ENCODE measurements around the gene TUBGCP6.
A peak's percentile ranks its signal among the peaks of the same experiment; 100 is the strongest.

TUBGCP6 gene

GRCh38 chr22:50250555-50251476 lies 6.0 kb upstream of the TUBGCP6 start, which contains the start of gene HDAC10:
TSS of gene HDAC10 (minus strand) at chr22:50251265. CDS start at chr22:50251032, 233 bp downstream.
- DNase-seq: peak in 1 of 2 experiments; percentile 85

DNA sequence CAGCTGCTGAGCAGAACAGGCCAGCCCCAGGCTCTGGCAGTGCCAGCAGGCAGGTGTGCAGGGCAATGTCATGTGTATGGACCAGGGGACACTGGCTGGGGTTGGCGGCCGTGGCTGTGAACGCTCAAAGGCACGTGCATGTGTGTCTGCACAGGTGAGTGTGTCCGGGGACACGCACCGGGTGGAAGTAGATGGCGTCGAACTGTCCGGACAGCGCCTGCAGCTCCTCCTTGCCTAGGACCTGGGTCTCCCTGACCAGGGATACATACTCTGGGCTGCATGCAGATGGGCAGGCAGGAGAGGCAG lies 5.4 kb upstream of the TUBGCP6 start:
- DNase-seq: no peak

GRCh38 chr22:50249341-50250248 lies 4.8 kb upstream of the TUBGCP6 start:
- no peak for DNase-seq

DNA sequence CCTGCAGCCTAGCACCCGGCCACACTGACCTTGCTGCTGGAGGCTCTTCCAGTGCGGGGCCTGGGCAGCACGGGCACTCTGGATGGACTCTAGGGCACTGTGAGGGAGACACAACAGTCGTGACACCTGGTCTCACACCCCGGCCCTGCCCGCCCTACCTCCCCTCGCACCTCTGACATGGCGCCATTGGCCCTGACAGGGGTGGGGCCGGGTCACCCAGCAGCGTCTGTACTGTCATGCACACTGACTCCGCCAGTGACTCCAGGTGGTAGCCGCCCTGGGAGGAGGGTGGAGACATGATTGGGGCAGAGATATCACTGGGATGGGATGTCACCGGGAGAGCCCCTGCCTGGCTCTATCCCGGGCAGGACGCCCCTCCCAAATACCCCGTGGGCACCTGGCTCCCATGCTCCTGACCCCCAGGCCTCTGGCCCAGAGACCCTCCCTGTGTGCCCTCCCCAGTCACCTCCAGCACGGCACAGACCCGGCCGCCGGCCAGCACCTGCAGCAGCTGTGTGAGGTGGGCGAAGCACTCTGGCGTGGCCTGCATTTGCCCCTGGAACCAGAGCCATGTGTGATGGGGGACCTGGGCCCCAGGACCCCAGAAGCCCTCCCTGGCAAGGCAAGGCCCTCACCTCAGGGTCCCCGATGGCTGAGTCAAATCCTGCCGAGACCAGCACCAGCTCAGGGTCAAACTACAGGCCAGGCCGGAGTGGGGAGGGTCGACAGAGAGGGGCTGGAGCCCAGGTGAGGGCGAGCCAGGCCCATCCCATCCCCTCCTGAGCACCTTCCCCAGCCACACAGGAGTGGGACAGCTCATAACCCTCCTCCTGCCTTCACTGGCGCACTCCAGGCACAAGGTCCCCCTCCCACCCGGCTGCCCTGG lies 3.6 kb upstream of the TUBGCP6 start:
- no peak for DNase-seq

DNA sequence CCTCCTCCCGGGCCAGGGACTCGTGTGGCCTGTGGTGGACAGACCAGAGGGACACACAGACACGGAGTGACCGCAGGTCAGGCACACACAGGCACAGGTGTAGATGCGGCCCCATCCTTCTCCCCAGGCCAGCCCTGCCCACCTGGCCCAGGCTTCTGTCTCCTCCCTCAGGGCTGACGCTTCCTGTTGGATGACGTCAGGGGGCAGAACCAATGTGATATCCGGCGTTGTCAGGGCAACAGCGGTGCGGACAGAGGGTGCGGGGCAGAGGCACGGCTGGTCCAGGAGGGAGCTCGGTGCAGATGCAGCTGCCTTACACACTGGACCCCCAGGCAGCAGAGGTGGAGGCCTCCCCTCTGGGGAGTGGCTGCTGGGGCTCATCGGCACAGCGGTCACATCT lies 2.9 kb upstream of the TUBGCP6 start:
- DNase-seq: peak; percentile 60 to 64

GRCh38 chr22:50246242-50247175 lies 1.7 kb upstream of the TUBGCP6 start:
- peak in 1 of 2 experiments; percentile 15 for DNase-seq

- DNase-seq: no peak
These were observed 620 bp upstream of the TUBGCP6 start for GRCh38 chr22:50245214-50246072.

GRCh38 chr22:50243685-50244419 lies 971 bp downstream of the TUBGCP6 start:
- DNase-seq: no peak

GRCh38 chr22:50242406-50242949 lies 2.3 kb downstream of the TUBGCP6 start:
- no peak for DNase-seq

DNA sequence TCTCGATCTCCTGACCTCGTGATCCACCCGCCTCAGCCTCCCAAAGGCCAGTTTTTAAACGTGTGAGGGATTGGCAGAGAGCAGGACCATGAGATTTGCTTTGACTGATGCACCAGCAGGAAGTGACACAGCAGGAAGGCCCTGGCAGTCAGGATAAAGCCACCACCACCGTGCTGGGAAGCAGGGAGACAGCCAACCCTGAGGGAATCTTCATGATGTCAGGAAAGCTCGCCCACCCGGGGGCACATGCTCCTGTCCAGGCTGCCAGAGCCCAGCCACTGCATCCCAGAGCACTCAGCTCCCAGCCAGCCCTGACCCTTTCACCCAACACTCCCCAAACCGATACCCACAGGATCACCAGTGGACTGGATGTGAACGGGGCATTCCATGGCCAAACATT lies 6.1 kb downstream of the TUBGCP6 start:
- DNase-seq: no peak

- DNase-seq: no peak
These were observed 8.0 kb downstream of the TUBGCP6 start for GRCh38 chr22:50236731-50237409.

DNA sequence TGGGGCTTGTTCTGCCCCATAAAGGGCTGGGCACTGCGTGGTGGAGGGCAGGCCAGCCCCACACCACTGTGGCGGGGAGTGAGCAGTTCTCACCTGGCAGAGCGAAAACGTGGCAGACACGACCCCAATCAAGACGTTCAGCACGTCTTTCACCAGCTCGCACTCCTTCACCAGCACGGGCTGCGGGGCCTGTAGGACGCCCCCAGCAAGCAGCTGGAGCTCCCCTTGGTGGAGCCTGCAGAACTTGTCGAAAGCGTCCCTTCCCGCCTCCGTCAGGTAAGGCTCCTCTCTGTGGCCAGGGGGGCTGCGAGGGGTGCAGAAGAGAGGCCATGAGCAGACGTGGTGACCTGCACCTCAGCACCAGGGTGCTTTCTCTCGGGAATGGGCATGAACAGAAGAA lies 11.6 kb downstream of the TUBGCP6 start:
- no peak for DNase-seq

GRCh38 chr22:50232481-50233151 lies 12.2 kb downstream of the TUBGCP6 start:
- no peak for DNase-seq

GRCh38 chr22:50229370-50229769 lies 15.5 kb downstream of the TUBGCP6 start:
- DNase-seq: no peak

GRCh38 chr22:50228366-50228765 lies 16.5 kb downstream of the TUBGCP6 start:
- no peak for DNase-seq

- DNase-seq: no peak
These were observed 17.1 kb downstream of the TUBGCP6 start for GRCh38 chr22:50227579-50228215.

DNA sequence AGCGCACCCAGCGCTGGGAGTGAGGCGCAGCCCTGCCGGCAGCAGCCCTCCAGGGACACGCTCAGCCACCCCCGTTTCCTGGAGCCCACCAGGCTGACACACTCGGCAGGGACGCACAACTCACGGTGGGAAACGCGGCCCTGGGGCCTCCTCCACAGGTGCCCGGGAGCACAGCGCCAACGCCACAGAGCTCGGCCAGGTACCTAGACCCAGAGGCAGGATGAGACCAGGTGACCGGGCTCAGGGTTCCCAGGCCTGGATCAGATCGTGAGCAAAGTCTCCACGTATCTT lies 18.0 kb downstream of the TUBGCP6 start:
- DNase-seq: no peak

Data from NCI-H526 (cell line).